GM10248 (cell line): ENCODE measurements around the gene CRELD1.

Experiments
- CTCF ChIA-PET: fragments of 300-600 bp; sonication (Branson Sonifier 250); formaldehyde crosslinking; extraction: SDS; loops from one replicate; lab custom pipeline; 2021; ENCODE audit warnings: antibody characterized with exemption; lab: Yijun Ruan, JAX
- POLR2A ChIA-PET: fragments of 350-650 bp; sonication (Branson Sonifier 250); formaldehyde crosslinking; extraction: SDS; loops from one replicate; lab custom pipeline; 2020; ENCODE audit warnings: antibody characterized with exemption; lab: Yijun Ruan, JAX
- DNase-seq: peaks from one replicate; pipeline ENCODE4 v3.0.0; 2012; ENCODE audit errors: extremely low spot score
- TF ChIP-seq, protein P1 (sequence below): IDR thresholded peaks from 2 replicates; pipeline ENCODE4 v1.5.1; 2012; ENCODE audit warnings: mild to moderate bottlenecking, low read depth; ENCODE audit errors: extremely low read depth, missing control alignments, control extremely low read depth

Gene CRELD1

GRCh38 chr3:9932535-9932842 lies 1.1 kb upstream of the CRELD1 start:
- POLR2A ChIA-PET, result interaction anchor here (1.4 to 2.0 kb wide), 2 partner anchors 10 to 94 kb away, joined by 3 to 10 read pairs; no protein-coding TSS in a partner anchor
- CTCF ChIA-PET, result interaction anchor here (0.7 to 5.7 kb wide), 58 partner anchors 10 to 808 kb away, joined by 3 to 43 read pairs (median 4); partner anchors contain the start of genes ARPC4, EMC3, GHRL and IL17RC
- DNase-seq, result no peak
- TF ChIP-seq, protein P1, sequence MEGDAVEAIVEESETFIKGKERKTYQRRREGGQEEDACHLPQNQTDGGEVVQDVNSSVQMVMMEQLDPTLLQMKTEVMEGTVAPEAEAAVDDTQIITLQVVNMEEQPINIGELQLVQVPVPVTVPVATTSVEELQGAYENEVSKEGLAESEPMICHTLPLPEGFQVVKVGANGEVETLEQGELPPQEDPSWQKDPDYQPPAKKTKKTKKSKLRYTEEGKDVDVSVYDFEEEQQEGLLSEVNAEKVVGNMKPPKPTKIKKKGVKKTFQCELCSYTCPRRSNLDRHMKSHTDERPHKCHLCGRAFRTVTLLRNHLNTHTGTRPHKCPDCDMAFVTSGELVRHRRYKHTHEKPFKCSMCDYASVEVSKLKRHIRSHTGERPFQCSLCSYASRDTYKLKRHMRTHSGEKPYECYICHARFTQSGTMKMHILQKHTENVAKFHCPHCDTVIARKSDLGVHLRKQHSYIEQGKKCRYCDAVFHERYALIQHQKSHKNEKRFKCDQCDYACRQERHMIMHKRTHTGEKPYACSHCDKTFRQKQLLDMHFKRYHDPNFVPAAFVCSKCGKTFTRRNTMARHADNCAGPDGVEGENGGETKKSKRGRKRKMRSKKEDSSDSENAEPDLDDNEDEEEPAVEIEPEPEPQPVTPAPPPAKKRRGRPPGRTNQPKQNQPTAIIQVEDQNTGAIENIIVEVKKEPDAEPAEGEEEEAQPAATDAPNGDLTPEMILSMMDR, result no peak

DNA sequence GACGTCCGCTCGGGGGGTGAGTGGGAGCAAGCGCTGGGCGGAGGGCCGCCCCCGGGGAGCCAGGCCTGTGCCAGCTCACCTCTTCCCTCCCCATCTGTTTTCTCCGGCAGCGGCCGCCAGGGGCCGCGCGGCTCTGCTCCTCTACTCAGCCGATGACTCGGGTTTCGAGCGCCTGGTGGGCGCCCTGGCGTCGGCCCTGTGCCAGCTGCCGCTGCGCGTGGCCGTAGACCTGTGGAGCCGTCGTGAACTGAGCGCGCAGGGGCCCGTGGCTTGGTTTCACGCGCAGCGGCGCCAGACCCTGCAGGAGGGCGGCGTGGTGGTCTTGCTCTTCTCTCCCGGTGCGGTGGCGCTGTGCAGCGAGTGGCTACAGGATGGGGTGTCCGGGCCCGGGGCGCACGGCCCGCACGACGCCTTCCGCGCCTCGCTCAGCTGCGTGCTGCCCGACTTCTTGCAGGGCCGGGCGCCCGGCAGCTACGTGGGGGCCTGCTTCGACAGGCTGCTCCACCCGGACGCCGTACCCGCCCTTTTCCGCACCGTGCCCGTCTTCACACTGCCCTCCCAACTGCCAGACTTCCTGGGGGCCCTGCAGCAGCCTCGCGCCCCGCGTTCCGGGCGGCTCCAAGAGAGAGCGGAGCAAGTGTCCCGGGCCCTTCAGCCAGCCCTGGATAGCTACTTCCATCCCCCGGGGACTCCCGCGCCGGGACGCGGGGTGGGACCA lies 632 bp upstream of the CRELD1 start:
- ChIA-PET CTCF (interaction anchor here (0.7 to 5.7 kb wide), 62 partner anchors 9 to 808 kb away, joined by 3 to 43 read pairs (median 4); partner anchors contain the start of genes ARPC4, EMC3, GHRL and IL17RC), POLR2A (interaction anchor here (0.8 to 2.0 kb wide), 6 partner anchors 9 to 388 kb away, joined by 3 to 14 read pairs (median 4); partner anchors contain the start of genes ARPC4, EMC3 and TADA3)
- DNase-seq, result peak; percentile 88
- TF ChIP-seq, protein P1, result peak; percentile 83

DNA sequence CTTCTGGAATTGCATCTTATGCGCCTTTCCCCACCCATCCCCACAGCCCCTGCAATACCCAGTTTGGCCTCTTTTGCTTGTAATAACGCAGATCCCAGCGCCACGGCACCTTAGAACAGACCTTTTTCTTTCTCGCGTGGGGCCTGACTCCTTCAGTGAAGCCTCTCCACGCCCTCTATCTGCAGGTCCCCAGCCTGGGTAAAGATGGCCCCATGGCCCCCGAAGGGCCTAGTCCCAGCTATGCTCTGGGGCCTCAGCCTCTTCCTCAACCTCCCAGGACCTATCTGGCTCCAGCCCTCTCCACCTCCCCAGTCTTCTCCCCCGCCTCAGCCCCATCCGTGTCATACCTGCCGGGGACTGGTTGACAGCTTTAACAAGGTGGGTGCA lies 594 bp downstream of the CRELD1 start:
- ChIA-PET CTCF (interaction anchor here (0.6 to 5.7 kb wide), 13 partner anchors 9 to 567 kb away, joined by 3 to 43 read pairs (median 7); partner anchors contain the start of genes GHRL, IL17RC and PRRT3), POLR2A (interaction anchor here (2.0 kb wide), 1 partner anchor 8 kb away, joined by 10 read pairs; no protein-coding TSS in a partner anchor)
- no peak for DNase-seq

DNA sequence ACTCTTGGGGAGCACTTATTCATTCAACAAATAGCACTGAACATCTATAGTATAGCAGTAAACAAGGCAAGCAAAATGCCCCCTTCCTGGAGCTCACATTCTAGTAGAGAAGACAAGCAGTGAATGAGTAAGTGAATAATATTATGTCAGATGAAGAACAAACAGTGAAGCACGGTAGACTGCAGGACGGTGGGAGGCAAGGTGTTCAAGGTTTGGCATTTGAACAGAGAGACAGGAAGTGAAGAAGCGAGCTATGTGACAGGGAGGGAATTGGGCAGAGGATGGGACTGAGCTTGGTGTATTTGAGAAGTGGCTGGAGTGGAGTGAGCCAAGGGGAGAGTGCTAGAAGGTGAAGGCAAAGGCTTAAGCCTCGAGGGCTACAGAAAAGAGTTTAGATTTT lies 1.4 kb downstream of the CRELD1 start:
- ChIA-PET CTCF (interaction anchor here (0.9 to 5.7 kb wide), 6 partner anchors 8 to 21 kb away, joined by 3 to 33 read pairs (median 3); partner anchors contain the start of gene PRRT3), POLR2A (interaction anchor here (0.6 kb wide), 1 partner anchor 11 kb away, joined by 10 read pairs; no protein-coding TSS in a partner anchor)
- TF ChIP-seq, protein P1, result no peak

More for the DNA sequence above, 594 bp downstream of the CRELD1 start:
- TF ChIP-seq, protein P1, result no peak

DNA sequence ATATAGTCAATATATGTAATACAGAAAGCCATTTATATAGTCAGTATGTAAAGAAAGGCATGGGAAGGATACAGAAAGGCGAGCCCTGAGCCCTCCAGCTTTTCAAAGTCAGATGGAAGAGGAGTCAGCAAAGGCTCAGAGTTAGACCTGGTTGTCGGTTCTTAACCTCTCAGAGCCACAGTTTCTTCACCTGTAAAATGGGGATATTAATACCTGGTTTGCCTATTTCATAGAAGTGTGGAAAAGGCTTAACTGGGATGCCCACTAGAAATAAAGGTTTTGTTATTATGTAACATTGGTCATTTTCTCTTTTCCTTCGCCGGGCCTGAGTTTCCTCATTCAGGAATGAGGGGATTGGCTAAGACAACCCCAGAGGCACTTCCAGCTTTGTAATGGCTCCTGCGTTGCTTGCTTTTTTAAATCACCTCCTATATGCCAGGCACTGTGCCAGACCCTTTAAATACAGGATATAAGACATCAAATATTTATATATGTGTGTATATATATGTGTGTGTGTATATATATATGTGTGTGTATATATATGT lies 2.4 kb downstream of the CRELD1 start:
- CTCF ChIA-PET, result interaction anchor here (5.7 kb wide), 1 partner anchor 15 kb away, joined by 33 read pairs; the partner anchor contains the start of gene PRRT3
- TF ChIP-seq, protein P1, result no peak
- POLR2A ChIA-PET, result no interaction called here
- no peak for DNase-seq

More for the DNA sequence above, 1.4 kb downstream of the CRELD1 start:
- DNase-seq, result no peak

DNA sequence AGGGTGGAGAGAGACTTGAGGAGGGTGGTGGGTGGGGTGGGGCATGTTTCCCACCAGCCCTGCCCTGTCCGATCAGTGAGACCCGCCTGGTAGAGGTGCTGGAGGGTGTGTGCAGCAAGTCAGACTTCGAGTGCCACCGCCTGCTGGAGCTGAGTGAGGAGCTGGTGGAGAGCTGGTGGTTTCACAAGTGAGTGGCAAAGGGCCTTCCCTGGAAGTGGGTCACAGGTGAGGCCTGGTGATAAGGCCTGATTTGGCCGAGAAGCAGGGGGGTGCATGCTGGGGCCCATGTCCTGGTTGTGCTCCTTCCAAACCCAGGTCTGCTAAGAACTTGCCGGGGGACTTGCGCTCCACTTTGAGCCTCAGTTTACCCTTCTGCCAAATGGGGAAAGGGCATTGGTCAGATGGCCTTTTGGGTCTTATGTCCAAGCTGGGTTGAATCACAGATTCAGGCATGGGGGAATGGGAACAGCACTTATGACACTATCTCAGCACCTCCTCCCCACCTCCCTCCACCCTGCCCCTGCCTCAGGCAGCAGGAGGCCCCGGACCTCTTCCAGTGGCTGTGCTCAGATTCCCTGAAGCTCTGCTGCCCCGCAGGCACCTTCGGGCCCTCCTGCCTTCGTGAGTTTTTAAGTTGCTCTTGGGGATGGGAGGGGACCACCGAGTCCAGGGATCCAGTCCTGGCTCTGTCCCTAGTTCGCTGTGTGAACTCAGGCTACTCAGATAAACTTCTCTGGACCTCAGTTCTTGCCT lies 4.0 kb downstream of the CRELD1 start:
- no peak for DNase-seq
- POLR2A ChIA-PET, result no interaction called here
- CTCF ChIA-PET, result no interaction called here
- TF ChIP-seq, protein P1, result no peak
